ENCODE results near the gene CCSER1.

Gene CCSER1

GRCh38 chr4:91630054-91630453, 1502.9 kb downstream of the CCSER1 start:
- in situ Hi-C loops (cut with HindIII; ENCODE audit: low pct_ligation_motif_present, low sequenced_read_pairs): no loop called here
- no peak for TF ChIP-seq CTCF (IDR thresholded peaks at IDR 0.05; ENCODE audit: low read depth, low read length, missing control alignments)
- no peak overlapping the region for H3K27ac ChIP-seq
- no peak overlapping the region for H3K4me3 ChIP-seq (ENCODE audit: low read depth, low read length)
- no peaks in the 10 kb centered on the region for H3K27me3 ChIP-seq (replicated peaks)
- no peaks in the 10 kb centered on the region for H3K36me3 ChIP-seq (replicated peaks)
- DNase-seq: no peak

- no peak overlapping the region for H3K4me3 ChIP-seq (ENCODE audit: low read depth, low read length)
- no peak overlapping the region for H3K27ac ChIP-seq
- in situ Hi-C loops (cut with HindIII; ENCODE audit: low pct_ligation_motif_present, low sequenced_read_pairs): no loop called here
- no peak for DNase-seq
- no peaks in the 10 kb centered on the region for H3K36me3 ChIP-seq (replicated peaks)
- no peak for TF ChIP-seq CTCF (IDR thresholded peaks at IDR 0.05; ENCODE audit: low read depth, low read length, missing control alignments)
- no peaks in the 10 kb centered on the region for H3K27me3 ChIP-seq (replicated peaks)
Observed at GRCh38 chr4:91630764-91631163, 1503.6 kb downstream of the CCSER1 start.

- no peak overlapping the region for H3K27ac ChIP-seq
- no peaks in the 10 kb centered on the region for H3K27me3 ChIP-seq (replicated peaks)
- in situ Hi-C loops (cut with HindIII; ENCODE audit: low pct_ligation_motif_present, low sequenced_read_pairs): no loop called here
- no peaks in the 10 kb centered on the region for H3K36me3 ChIP-seq (replicated peaks)
- no peak for DNase-seq
- no peak for TF ChIP-seq CTCF (IDR thresholded peaks at IDR 0.05; ENCODE audit: low read depth, low read length, missing control alignments)
- no peak overlapping the region for H3K4me3 ChIP-seq (ENCODE audit: low read depth, low read length)
Observed at GRCh38 chr4:91631335-91631734, 1504.1 kb downstream of the CCSER1 start.

- Histone ChIP-seq H3K4me3 (ENCODE audit: low read depth, low read length) (no peak overlapping the region), H3K36me3 (replicated peaks) (no peaks in the 10 kb centered on the region), H3K27me3 (replicated peaks) (no peaks in the 10 kb centered on the region), H3K27ac (no peak overlapping the region)
- in situ Hi-C loops (cut with HindIII; ENCODE audit: low pct_ligation_motif_present, low sequenced_read_pairs): no loop called here
- TF ChIP-seq CTCF (IDR thresholded peaks at IDR 0.05; ENCODE audit: low read depth, low read length, missing control alignments): no peak
- DNase-seq: no peak
Observed at GRCh38 chr4:91636083-91636482, 1508.9 kb downstream of the CCSER1 start.

All from brain microvascular endothelial cell (primary cell).